ENCODE measurements around the gene EIF4G3. TPM values are rescaled to one million over a fixed set of nuclear protein-coding genes. Genes with fewer than 3 reads are reported as not detected.

EIF4G3 gene
- polyA plus RNA-seq, 1 of the 3 experiments (the other 2 are of a cell fraction) = 32.0 TPM

- peaks cover 53% of the 10 kb centered on the region for H3F3A ChIP-seq (replicated peaks; ENCODE audit: insufficient read depth)
- peaks cover 3 to 4% of the 10 kb centered on the region in 2 experiments for H3K36me3 ChIP-seq (replicated peaks in 1 of 2; ENCODE audit: control insufficient read depth in 1 of 2, insufficient read depth in 2 of 2, low read length in 1 of 2)
- H3K9me2 ChIP-seq = no peaks in the 10 kb centered on the region
- peak overlapping the region; percentile 10; the same call in 1 of the 2 replicates for H3K9ac ChIP-seq
- H3K4me1 ChIP-seq (ENCODE audit: control insufficient read depth in 1 of 2, insufficient read depth in 2 of 2, low read depth in 1 of 2, low read length in 1 of 2) = peaks cover 6 to 8% of the 10 kb centered on the region in 2 experiments
- H3K9me3 ChIP-seq = no peaks in the 10 kb centered on the region
- no peak for DNase-seq
- H4K20me1 ChIP-seq (ENCODE audit: insufficient read depth) = no peaks in the 10 kb centered on the region
- ChIA-PET CTCF (interaction anchor here (1.2 to 2.1 kb wide), 5 partner anchors 10 to 154 kb away, joined by 3 to 4 read pairs (median 3); no protein-coding TSS in a partner anchor), POLR2A (no interaction called here)
- H2AFZ ChIP-seq (ENCODE audit: low read depth) = no peak overlapping the region
- peaks cover 87% of the 10 kb centered on the region for H3K79me2 ChIP-seq (ENCODE audit: insufficient read depth)
- H3K27ac ChIP-seq (ENCODE audit: low read depth in 2 of 2, low read length in 1 of 2) = peak overlapping the region in 1 of 2 experiments; percentile 93; a peak in 3 of 4 replicates
- 67% methylated on average over 4 of the region's 4 CpGs for WGBS (ENCODE audit: low lambda C conversion rate)
- H3K4me2 ChIP-seq = no peak overlapping the region
- no peaks in the 10 kb centered on the region for H3K27me3 ChIP-seq (ENCODE audit: insufficient read depth)
- H3K4me3 ChIP-seq (ENCODE audit: low read depth in 2 of 2, low read length in 1 of 2) = no peak overlapping the region
- TF ChIP-seq GATA2 (CRISPR knock-in tag; IDR thresholded peaks at IDR 0.05) = no peak
- 0 out of 2 replicates have a peak, but pooled peaks have one; percentile 8 for TF ChIP-seq JUND (IDR thresholded peaks at IDR 0.05)
Observed at GRCh38 chr1:21152423-21153100, 24.1 kb downstream of the EIF4G3 start.

- Histone ChIP-seq H4K20me1 (ENCODE audit: insufficient read depth) (no peaks in the 10 kb centered on the region; the same call in 1 of the 2 replicates), H3K4me2 (peak overlapping the region; percentile 64), H3K27me3 (ENCODE audit: insufficient read depth) (no peaks in the 10 kb centered on the region), H3K36me3 (replicated peaks in 1 of 2; ENCODE audit: control insufficient read depth in 1 of 2, insufficient read depth in 2 of 2, low read length in 1 of 2) (peaks cover 3 to 11% of the 10 kb centered on the region in 2 experiments), H3F3A (replicated peaks; ENCODE audit: insufficient read depth) (peaks cover 49% of the 10 kb centered on the region), H3K9ac (peak overlapping the region; percentile 54), H3K27ac (ENCODE audit: low read depth in 2 of 2, low read length in 1 of 2) (peak overlapping the region; percentile 75 to 93), H3K79me2 (ENCODE audit: insufficient read depth) (peaks cover 86% of the 10 kb centered on the region), H2AFZ (ENCODE audit: low read depth) (peak overlapping the region; percentile 14; the same call in 1 of the 2 replicates), H3K9me2 (no peaks in the 10 kb centered on the region), H3K9me3 (no peaks in the 10 kb centered on the region), H3K4me1 (ENCODE audit: control insufficient read depth in 1 of 2, insufficient read depth in 2 of 2, low read depth in 1 of 2, low read length in 1 of 2) (peaks cover 6 to 8% of the 10 kb centered on the region in 2 experiments), H3K4me3 (ENCODE audit: low read depth in 2 of 2, low read length in 1 of 2) (no peak overlapping the region)
- CTCF ChIA-PET = interaction anchor here (0.6 to 1.9 kb wide), 2 partner anchors 45 to 453 kb away, joined by 3 to 6 read pairs; no protein-coding TSS in a partner anchor
- POLR2A ChIA-PET = no interaction called here
- 27% methylated on average over 3 of the region's 3 CpGs for WGBS (ENCODE audit: low lambda C conversion rate)
- DNase-seq = peak; percentile 37
- TF ChIP-seq MAX (IDR thresholded peaks at IDR 0.05; ENCODE audit: low read depth) (peak; percentile 31; the same call in 1 of the 2 replicates), SIN3A (IDR thresholded peaks at IDR 0.05; ENCODE audit: borderline replicate concordance, low read depth, low read length) (0 out of 2 replicates have a peak, but pooled peaks have one; percentile 11), RXRA (IDR thresholded peaks at IDR 0.05; ENCODE audit: borderline replicate concordance, low read depth) (no peak), REST (IDR thresholded peaks at IDR 0.05; ENCODE audit: low read depth, low read length) (0 out of 2 replicates have a peak, but pooled peaks have one; percentile 22), TCF12 (IDR thresholded peaks at IDR 0.05) (peak; percentile 75), TEAD4 (IDR thresholded peaks at IDR 0.05; ENCODE audit: borderline replicate concordance, insufficient read depth) (peak; percentile 73; the same call in 1 of the 2 replicates), FOSL2 (IDR thresholded peaks at IDR 0.05; ENCODE audit: borderline replicate concordance, low read depth) (peak; percentile 57), ZBTB33 (IDR thresholded peaks at IDR 0.05; ENCODE audit: borderline replicate concordance, low read depth) (no peak), PBX3 (IDR thresholded peaks at IDR 0.05) (peak; percentile 79), MEF2A (IDR thresholded peaks at IDR 0.05; ENCODE audit: borderline replicate concordance, low read depth) (0 out of 2 replicates have a peak, but pooled peaks have one; percentile 16), CHD2 (IDR thresholded peaks at IDR 0.05; ENCODE audit: low read length, partially characterized antibody) (no peak), ELF1 (IDR thresholded peaks at IDR 0.05) (no peak; the same call in 1 of the 2 replicates), USF2 (IDR thresholded peaks at IDR 0.05; ENCODE audit: borderline replicate concordance, low read depth, low read length) (no peak), RFX5 (IDR thresholded peaks at IDR 0.05; ENCODE audit: low read length) (no peak), YY1 (IDR thresholded peaks at IDR 0.05; ENCODE audit: low read depth) (peak; percentile 93), NFIC (IDR thresholded peaks at IDR 0.05; ENCODE audit: borderline replicate concordance) (peak; percentile 45; the same call in 1 of the 2 replicates)
Observed at GRCh38 chr1:21149855-21150432, 26.8 kb downstream of the EIF4G3 start.
